Germinal center (tissue), 1 donor: Measurements from ENCODE around the gene MARK4.
"Not testable (repeated sequence)": the region's sequence is repeated elsewhere in the genome, so short reads cannot be mapped to it uniquely, and the experiment has no call there.

Experiments used
- DNase-seq: peaks from one replicate; pipeline ENCODE4 v3.0.0; 2012; ENCODE audit warnings: mixed read lengths, low spot score

MARK4 gene

GRCh38 chr19:45305421-45305820 is 54.4 kb downstream of the MARK4 start:
- DNase-seq, result no peak

GRCh38 chr19:45306040-45306439 is 55.0 kb downstream of the MARK4 start:
- no peak for DNase-seq

GRCh38 chr19:45306518-45307027 is 55.5 kb downstream of the MARK4 start:
- no peak for DNase-seq

GRCh38 chr19:45307361-45307760 is 56.3 kb downstream of the MARK4 start:
- no peak for DNase-seq

DNA sequence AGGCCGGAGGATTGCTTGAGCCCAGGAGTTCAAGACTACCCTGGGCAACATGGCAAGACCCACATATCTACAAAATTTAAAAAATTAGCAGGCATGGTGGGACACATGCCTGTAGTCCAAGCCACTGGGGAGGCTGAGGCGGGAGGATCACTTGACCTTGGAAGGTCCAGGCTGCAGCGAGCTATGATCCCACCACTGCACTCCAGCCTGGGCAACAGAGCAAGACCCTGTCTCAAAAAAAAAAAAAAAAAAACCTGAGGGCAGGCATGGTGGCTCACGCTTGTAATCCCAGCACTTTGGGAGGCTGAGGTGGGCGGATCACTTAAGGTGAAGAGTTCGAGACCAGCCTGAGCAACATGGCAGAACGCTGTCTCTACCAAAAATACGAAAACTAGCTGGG is 58.3 kb downstream of the MARK4 start:
- DNase-seq, result not testable (repeated sequence)

DNA sequence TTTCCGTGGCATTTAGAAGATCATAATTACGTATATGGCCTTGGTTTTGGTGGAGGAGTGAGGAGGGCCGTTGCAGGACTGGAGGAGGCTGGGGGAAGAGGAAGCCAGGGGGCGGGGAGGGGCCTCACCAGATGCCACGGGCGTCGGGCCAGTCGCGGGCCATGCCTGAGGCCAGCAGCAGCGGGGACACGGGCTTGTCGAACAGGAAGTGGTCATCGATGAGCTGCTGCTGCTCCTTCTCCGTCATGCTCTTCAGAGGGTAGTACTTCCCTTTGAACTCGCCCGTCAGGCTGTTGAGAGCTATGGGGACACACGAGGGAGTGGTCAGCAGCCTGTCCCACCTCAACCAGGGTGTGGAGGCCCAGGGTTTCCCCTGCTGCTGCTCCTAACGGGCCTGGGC is 60.5 kb downstream of the MARK4 start:
- no peak for DNase-seq

DNA sequence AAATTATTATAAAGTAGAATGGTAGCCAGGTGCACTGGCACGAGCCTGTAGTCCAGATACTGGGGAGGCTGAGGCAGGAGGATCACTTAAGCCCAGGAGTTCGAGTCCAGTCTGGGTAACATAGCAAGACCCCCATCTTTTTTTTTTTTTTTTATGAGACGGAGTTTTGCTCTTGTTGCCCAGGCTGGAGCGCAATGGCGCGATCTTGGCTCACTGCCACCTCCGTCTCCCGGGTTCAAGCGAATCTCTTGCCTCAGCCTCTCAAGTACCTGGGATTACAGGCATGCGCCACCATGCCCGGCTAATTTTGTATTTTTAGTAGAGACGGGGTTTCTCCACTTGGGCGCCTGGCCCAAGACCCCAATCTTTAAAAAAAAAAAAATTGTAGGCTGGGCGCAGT is 61.2 kb downstream of the MARK4 start:
- not testable (repeated sequence) for DNase-seq

DNA sequence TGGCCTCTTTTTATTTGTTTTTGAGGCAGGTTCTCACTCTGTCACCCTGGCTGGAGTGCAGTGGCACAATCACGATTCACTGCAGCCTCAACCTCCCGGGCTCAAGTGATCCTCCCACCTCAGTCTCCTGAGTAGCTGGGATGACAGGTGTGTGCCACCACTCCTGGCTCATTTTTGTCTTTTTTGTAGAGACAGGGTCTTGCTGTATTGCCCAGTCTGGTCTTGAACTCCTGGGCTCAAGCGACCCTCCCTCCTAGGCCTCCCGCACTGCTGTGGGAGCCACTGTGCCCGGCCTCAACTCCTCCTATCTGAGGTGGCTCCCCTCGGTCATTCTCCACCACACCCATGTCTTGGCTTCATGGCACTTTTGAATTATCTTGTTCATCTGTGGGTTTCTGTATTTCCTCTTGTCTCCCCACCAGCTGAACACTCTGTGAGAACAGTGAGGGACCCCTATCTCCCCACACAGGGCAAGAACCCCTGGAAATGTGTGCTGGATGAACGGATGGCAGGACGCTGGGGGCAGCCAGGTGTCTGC is 63.7 kb downstream of the MARK4 start:
- no peak for DNase-seq

DNA sequence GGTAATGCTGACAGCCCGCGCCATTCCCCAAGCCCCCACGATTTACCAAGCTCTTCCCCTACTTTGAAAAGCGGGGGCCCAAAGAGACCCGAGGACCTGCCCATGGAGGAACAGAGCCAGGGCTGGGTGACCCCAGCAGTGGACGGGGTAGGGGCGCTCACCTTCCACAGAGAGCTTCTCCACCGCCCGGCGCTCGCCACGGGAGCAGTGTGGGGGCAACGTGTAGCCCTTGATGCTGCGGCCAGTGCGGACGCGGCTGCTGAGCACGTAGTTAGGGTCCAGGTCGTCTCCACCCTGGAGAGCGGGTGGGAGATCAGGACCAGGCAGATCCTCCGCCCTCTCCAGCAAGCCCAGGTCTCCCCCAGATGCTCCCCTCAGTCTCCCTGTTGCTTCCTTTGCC is 64.2 kb downstream of the MARK4 start:
- DNase-seq, result no peak

GRCh38 chr19:45320997-45321775 is 70.1 kb downstream of the MARK4 start:
- DNase-seq, result no peak

- DNase-seq, result no peak
Observed at GRCh38 chr19:45321848-45322247, 70.8 kb downstream of the MARK4 start.

DNA sequence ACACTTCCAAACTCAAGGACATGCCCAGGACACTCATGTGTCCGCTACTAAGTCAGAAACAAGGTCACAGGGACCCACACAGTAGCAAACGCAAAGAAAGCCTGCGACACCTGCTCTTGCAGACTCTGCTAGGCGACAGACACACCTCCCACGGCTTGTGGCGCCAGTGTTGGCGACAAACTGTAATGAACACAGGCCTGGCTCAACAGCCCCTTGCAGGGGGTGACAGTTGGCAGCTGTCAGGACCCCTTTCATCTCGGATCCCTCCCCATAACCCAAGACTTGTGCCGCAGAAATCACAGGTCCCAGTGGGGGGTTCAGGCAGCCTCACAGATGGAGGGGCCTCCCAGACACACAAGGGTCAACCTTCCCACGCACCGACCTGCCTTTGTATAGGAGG is 71.2 kb downstream of the MARK4 start:
- no peak for DNase-seq

- DNase-seq, result no peak
Observed at GRCh38 chr19:45322744-45323281, 71.7 kb downstream of the MARK4 start, which contains the start of gene CKM. Gene CKM, minus strand, starts transcription at chr19:45322875. Its CDS starts 3,162 bp downstream, at chr19:45319713.

DNA sequence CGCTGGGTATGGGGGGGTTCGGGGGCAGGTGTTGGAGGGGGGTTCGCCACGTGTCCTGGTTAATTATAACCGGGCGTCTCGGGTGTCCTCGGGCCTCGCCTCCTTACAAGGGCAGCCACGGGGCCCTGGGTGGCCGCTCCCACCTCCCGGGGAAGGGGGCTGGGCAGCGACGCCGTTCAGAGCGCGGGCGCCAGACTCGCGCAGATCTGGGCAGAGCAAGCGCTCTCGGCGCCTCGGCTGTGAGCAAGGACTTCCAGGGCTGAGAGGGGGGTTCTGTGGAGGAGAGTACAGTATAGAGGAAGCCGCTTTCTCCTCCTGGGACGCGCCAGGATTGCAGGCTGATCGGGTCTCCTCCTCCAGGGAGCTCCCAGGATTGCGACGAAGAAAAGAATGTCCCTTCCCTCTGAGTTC is 72.6 kb downstream of the MARK4 start:
- no peak for DNase-seq

DNA sequence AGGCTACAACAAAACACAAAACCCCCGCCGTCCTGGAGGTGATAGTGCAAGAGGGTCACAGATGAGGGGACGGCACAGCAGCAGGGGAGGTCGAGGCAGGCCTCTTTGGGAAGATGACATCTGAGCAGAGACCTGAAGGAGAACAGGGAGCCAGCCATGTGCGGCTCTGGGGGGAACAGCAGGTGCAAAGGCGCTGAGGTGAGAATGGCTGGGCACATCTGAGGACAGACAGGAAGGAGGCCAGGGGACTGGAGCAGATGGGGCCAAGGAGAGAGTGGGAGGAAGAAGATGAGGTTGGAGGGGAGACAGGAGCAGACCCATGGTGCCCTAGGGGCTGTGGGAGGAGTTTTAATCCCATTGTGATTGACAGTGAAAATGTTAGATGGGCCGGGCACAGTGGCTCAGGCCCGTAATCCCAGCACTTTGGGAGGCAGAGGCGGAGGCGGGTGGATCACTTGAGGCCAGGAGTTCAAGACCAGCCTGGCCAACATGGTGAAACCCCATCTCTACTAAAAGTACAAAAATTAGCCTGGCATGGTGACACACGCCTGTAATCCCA is 73.4 kb downstream of the MARK4 start:
- DNase-seq, result no peak

- DNase-seq, result no peak
Observed at GRCh38 chr19:45327404-45328143, 76.5 kb downstream of the MARK4 start.

DNA sequence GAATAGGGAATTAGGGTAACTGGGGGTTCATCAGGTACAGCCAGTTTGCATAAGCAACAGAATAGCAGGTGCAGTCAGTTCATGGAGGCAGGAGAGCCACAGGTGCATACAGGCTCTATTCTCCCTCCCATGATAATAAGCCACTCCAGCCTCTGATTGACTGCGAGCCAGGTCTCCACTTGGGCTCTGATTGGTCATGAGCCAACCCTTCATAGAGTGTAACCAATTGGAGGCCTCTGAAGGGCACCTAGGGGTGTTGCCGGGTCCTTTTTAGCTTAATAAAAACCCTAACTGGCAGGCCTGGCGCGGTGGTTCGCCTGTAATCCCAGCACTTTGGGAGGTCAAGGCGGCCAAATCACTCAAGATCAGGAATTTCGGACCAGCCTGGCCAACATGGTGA is 80.3 kb downstream of the MARK4 start:
- no peak for DNase-seq

DNA sequence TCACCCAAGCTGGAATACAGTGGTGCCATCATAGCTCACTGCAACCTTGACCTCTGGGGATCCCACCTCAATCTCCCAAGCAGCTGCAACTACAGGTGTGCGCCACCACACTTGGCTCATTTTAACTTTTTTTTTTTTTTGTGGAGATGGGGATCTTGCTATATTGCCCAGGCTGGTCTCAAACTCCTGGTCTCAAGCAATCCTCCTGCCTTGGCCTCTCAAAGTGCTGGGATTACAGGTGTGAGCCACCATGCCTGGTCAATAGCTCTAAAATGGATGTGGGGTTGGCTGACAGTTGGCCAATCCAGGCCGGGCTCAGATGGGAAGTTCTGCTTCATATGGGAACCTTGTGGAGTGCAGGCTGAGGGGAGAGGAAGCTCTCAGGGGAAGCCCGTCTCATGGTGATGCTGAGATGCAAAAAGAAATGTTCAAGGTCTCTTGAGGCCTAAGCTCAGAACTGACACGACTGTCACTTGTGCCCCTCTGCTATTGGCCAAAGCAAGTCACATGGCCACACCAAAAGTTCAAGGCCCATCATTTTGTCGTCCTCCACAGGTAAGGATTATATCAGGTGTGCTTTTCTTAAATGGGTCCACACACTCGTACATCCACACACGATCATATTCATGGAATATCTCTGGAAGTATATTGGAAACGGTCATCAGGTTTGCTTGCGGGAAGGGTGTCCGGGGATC is 82.7 kb downstream of the MARK4 start:
- DNase-seq, result no peak

- not testable (repeated sequence) for DNase-seq
Observed at GRCh38 chr19:45334881-45335280, 83.8 kb downstream of the MARK4 start.

DNA sequence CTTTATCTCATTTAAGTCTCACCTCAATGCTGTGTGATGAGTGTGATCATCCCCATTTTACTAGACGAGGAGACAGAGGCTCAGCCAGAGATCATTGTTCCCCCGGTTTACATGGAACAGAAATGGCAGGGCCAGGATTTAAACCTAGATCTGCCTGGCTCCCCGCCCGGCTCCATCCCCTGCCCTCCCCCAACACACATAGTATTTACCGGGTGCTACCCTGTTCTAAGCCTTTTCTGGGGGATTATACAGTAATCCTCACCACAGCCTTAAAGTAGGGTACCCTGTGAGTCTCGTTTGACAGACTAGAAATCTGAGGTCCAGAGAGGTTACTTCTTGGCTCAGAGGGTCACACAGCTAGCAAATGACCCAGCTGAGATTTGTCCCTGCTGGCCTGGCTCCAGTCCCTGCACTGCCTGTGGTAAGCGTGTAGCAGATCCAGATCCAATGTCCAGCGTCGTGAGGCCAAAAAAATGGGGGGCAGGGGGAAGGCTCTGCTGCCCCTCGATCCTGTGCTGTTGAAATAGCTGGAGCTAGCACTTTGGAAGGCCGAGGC is 85.7 kb downstream of the MARK4 start:
- no peak for DNase-seq

- DNase-seq, result no peak
Observed at GRCh38 chr19:45339629-45340028, 88.6 kb downstream of the MARK4 start.
